ENCODE data around the gene DTNBP1. TPM values are rescaled to one million over a fixed set of nuclear protein-coding genes. Genes with fewer than 3 reads are reported as not detected.

The DTNBP1 gene
- total and polyA plus RNA-seq, 2 donors (not counting 3 experiments of a cell fraction or from before 2014, with no cell fraction given): 24.3 to 28.9 TPM

- intact Hi-C loops (cut with micrococcal nuclease): loop anchor here (2.0 to 5.0 kb wide), 4 partner anchors 69 to 375 kb away; partner anchors contain the start of gene JARID2
Observed at GRCh38 chr6:15622045-15622740, 40.6 kb downstream of the DTNBP1 start.

GRCh38 chr6:15621203-15622044 is 41.4 kb downstream of the DTNBP1 start:
- H3K9me3 ChIP-seq (replicated peaks; ENCODE audit: control insufficient read depth, insufficient read depth, low read length): no peaks in the 10 kb centered on the region
- H3K9me1 ChIP-seq (replicated peaks; ENCODE audit: control insufficient read depth, extremely low read depth, insufficient read depth, low read length): no peaks in the 10 kb centered on the region
- no peaks in the 10 kb centered on the region for H3K36me3 ChIP-seq (ENCODE audit: control insufficient read depth in 2 of 2, extremely low read depth in 1 of 2, insufficient read depth in 2 of 2, low read length in 2 of 2)
- no peak overlapping the region for H3K9ac ChIP-seq (replicated peaks; ENCODE audit: extremely low read depth, insufficient read depth, low read length)
- H2AFZ ChIP-seq (ENCODE audit: low read depth, low read length): no peak overlapping the region
- BruUV-seq (replicated peaks): no TSS peak
- dilution Hi-C loops (cut with MboI; ENCODE audit: extremely low pct_ligation_motif_present, low sequenced_read_pairs) (no loop called here), intact Hi-C loops (cut with micrococcal nuclease) (loop anchor here (2.0 to 5.0 kb wide), 4 partner anchors 69 to 374 kb away; partner anchors contain the start of gene JARID2)
- ChIA-PET CTCF (interaction anchor here (0.5 to 3.0 kb wide), 8 partner anchors 14 to 1492 kb away, joined by 3 to 17 read pairs (median 3); no protein-coding TSS in a partner anchor), POLR2A (no interaction called here)
- no peak for FAIRE-seq
- no peaks in the 10 kb centered on the region for H3K4me1 ChIP-seq (ENCODE audit: control insufficient read depth, extremely low read depth, insufficient read depth, low read length)
- H3K27me3 ChIP-seq (ENCODE audit: control insufficient read depth in 2 of 2, insufficient read depth in 2 of 2, low read length in 2 of 2): no peaks in the 10 kb centered on the region
- DNase-seq (ENCODE audit: low read depth, low spot score): peak; percentile 20
- H3K4me3 ChIP-seq (replicated peaks in 1 of 3; ENCODE audit: insufficient read depth in 1 of 3, low read depth in 1 of 3, low read length in 3 of 3): no peak overlapping the region
- no peak for TF ChIP-seq CTCF (IDR thresholded peaks at IDR 0.05; ENCODE audit: extremely low read depth in 1 of 2, insufficient read depth in 1 of 2, low read depth in 1 of 2, low read length in 2 of 2)
- no peak overlapping the region for H3K4me2 ChIP-seq (ENCODE audit: insufficient read depth, low read length)
- H3K27ac ChIP-seq (ENCODE audit: insufficient read depth, low read depth, low read length): no peak overlapping the region
- H4K20me1 ChIP-seq (replicated peaks; ENCODE audit: control insufficient read depth, extremely low read depth, insufficient read depth, low read length): no peaks in the 10 kb centered on the region
- peaks cover 2% of the 10 kb centered on the region for H3K79me2 ChIP-seq (ENCODE audit: control insufficient read depth, insufficient read depth, low read length)

More at GRCh38 chr6:15622045-15622740, 40.6 kb downstream of the DTNBP1 start:
- POLR2A ChIA-PET: no interaction called here
- Histone ChIP-seq H3K36me3 (ENCODE audit: control insufficient read depth in 2 of 2, extremely low read depth in 1 of 2, insufficient read depth in 2 of 2, low read length in 2 of 2) (no peaks in the 10 kb centered on the region), H3K9me3 (replicated peaks; ENCODE audit: control insufficient read depth, insufficient read depth, low read length) (no peaks in the 10 kb centered on the region), H4K20me1 (replicated peaks; ENCODE audit: control insufficient read depth, extremely low read depth, insufficient read depth, low read length) (no peaks in the 10 kb centered on the region), H3K9me1 (replicated peaks; ENCODE audit: control insufficient read depth, extremely low read depth, insufficient read depth, low read length) (no peaks in the 10 kb centered on the region), H3K4me1 (ENCODE audit: control insufficient read depth, extremely low read depth, insufficient read depth, low read length) (peaks cover 1% of the 10 kb centered on the region), H3K27me3 (ENCODE audit: control insufficient read depth in 2 of 2, insufficient read depth in 2 of 2, low read length in 2 of 2) (no peaks in the 10 kb centered on the region), H2AFZ (ENCODE audit: low read depth, low read length) (no peak overlapping the region), H3K4me2 (ENCODE audit: insufficient read depth, low read length) (no peak overlapping the region), H3K79me2 (ENCODE audit: control insufficient read depth, insufficient read depth, low read length) (peaks cover 2% of the 10 kb centered on the region), H3K4me3 (replicated peaks in 1 of 3; ENCODE audit: insufficient read depth in 1 of 3, low read depth in 1 of 3, low read length in 3 of 3) (no peak overlapping the region), H3K9ac (replicated peaks; ENCODE audit: extremely low read depth, insufficient read depth, low read length) (no peak overlapping the region), H3K27ac (ENCODE audit: insufficient read depth, low read depth, low read length) (no peak overlapping the region)
- no TSS peak for BruUV-seq (replicated peaks)
- no peak for TF ChIP-seq EZH2 (IDR thresholded peaks at IDR 0.05; ENCODE audit: borderline replicate concordance, low read depth, low read length, severe bottlenecking)
- no peak for TF ChIP-seq GATA2 (IDR thresholded peaks at IDR 0.05; ENCODE audit: insufficient read depth, insufficient read length, low read depth, low read length)
- DNase-seq (ENCODE audit: low read depth, low spot score) (no peak), FAIRE-seq (no peak)
- dilution Hi-C loops (cut with MboI; ENCODE audit: extremely low pct_ligation_motif_present, low sequenced_read_pairs): no loop called here
- CTCF ChIA-PET: interaction anchor here (0.5 to 3.0 kb wide), 9 partner anchors 68 to 1493 kb away, joined by 3 to 22 read pairs (median 5); no protein-coding TSS in a partner anchor
